GM19463 (cell line): Measurements from ENCODE around the gene FOXK2.
A peak's percentile ranks its signal among the peaks of the same experiment; 100 is the strongest.

ENCODE experiments used
- ATAC-seq: cut with Tn5 transposase; IDR thresholded peaks from one replicate; pipeline ENCODE4 v1.9.1; 2021; ENCODE audit warnings: mild to moderate bottlenecking, moderate library complexity; ENCODE audit not compliant: unreplicated experiment

FOXK2 gene

GRCh38 chr17:82518826-82519810 is at the start of gene FOXK2:
Gene FOXK2, plus strand, starts transcription at chr17:82519732. Its CDS starts 157 bp downstream, at chr17:82519889.
- peak; percentile 95 for ATAC-seq

DNA sequence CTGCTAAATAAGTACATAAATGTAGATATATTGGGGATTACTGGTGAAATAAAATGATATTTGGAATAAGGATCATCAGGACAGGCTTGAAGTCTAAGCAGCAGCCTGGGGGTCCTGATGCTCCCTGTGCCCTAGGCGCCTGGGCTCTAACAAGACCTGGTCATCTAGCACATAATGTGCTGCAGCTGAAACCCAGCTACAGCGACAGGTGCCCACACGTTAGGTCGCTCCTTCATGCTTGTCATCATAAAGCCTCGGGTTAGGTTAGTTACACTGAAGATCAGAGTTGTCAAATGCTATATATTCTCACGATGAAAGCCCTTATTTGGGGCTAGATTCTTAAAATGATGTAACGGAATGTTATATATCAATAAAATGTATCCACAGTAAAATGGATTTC is 49.5 kb upstream of the FOXK2 start:
- ATAC-seq = no peak

- ATAC-seq = no peak
Measured at GRCh38 chr17:82474223-82475010, 45.1 kb upstream of the FOXK2 start.

DNA sequence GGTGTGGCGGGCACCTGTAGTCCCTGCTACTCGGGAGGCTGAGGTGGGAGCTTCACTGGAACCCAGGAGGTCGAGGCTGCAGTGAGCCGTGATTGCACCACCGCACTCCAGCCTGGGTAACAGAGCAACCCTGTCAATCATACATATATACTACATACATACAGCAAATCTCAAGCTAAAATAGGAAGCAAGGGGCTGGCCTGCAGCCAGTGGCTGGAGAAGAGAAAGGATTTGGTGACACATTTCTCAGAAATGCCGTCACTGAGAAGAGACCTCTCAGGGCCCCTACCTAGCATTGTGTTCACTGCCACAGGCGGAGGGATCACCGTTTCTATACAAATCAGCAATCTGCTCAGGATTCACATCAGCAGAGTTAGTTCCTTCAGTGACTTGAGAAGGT is 44.1 kb upstream of the FOXK2 start:
- no peak for ATAC-seq

GRCh38 chr17:82477934-82478333 is 41.6 kb upstream of the FOXK2 start:
- ATAC-seq = no peak

- ATAC-seq = no peak
Measured at GRCh38 chr17:82479602-82480001, 39.9 kb upstream of the FOXK2 start.

DNA sequence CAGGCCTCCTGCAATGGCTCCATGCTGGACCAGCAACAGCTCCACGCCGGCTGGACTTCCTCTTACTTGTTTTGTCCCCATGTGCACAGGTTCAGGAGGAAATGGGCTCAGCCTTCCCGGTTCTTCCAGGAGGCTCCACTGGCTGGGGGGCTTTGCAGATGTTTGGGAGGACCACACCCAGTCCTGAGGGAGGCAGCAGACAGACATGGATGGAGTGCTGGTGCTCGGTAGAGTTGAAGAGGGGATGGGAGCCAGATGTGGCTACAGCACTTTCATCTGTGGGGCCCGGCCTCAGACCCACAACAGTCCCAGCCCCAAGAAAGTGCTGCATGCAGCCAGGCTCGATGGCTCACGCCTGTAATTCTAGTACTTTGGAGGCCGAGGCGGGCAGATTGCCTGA is 39.2 kb upstream of the FOXK2 start:
- ATAC-seq = no peak

DNA sequence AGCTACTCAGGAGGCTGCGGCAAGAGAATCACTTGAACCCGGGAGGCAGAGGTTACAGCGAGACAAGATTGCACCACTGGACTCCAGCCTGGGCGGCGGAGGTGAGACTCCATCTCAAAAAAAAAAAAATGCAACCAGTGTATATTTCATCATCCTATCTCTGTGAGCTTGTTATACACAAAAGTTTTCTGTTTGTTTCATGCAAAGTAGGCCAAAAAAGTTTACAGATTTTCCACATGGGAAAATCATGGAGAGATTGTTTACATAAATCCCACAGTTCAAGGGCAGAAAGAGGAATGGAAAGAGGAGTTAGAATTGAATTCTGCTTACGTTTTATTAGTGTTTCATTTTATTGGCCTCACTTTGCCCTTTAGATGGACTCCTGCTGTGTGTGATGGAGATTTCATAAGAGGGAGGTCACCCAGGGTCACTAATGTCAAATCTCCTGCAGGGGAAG is 36.3 kb upstream of the FOXK2 start:
- ATAC-seq = no peak

GRCh38 chr17:82483836-82484235 is 35.7 kb upstream of the FOXK2 start:
- ATAC-seq = no peak

DNA sequence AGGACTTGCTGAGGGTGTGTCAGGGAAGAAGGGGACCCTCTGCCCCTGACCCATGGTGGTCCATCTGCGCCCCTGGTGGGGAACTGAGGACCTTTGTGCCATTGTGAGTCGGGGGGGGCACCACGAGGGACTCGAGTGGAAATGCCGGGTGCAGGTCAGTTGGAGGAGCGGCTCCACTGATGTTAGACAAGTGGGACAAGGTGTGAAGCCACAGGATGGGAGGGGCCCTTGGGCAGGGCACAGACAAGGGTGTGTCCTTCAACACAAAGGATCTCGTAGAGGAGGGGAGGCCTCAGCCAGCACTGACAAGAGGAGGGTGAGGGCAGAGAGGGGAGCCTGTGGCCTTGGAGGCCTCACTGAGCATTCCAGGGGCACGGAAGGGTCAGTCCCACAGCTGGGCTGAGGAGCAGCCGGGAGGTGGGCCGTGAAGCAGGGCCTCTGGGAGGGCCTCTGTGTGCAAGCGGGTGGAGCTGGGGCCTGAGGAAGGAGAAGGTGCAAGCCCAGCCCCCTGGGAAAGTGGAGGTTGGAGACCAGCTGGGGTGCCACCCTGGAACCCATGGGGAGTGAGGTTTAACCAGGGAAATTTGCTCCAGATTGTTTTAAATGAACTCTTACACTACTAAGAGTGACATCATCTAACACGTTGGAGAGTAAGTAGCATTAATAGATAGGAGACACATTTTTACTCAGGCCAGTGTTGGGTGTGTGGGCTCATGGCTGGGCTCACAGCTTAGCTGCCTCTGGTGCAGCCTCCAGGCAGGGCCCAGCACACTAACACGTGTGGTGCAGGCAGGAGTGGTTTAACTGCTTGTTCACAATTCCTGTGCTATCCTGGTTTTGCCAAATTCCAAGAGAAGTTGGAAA is 33.1 kb upstream of the FOXK2 start:
- ATAC-seq = no peak

- ATAC-seq = no peak
Measured at GRCh38 chr17:82487910-82488309, 31.6 kb upstream of the FOXK2 start.

GRCh38 chr17:82489117-82489516 is 30.4 kb upstream of the FOXK2 start:
- no peak for ATAC-seq

DNA sequence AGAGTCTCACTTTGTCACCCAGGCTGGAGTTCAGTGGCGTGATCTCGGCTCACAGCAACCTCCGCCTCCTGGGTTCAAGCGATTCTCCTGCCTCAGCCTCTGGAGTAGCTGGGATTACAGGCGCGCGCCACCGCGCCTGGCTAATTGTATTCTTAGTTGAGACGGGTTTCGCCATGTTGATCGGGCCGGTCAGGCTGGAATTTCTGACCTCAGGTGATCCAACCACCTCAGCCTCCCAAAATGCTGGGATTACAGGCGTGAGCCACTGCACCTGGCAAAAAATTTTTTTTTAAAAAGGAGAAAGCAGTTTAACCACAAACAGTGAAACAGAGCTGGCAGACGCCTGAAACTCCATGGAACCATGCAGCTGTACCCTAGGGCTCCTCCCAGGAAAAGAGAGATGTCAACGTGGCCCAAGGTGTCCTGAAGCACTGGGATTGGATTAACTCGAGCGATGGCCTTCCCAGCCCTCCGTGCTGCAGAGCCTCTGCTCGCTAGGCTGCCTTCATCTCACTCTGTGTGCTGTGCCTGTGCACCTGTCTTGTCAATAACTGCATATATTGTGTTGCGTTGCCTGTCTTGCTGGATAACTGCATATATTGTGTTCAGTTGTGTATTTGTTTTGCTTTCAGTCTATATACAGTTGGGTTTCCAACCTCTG is 29.6 kb upstream of the FOXK2 start:
- ATAC-seq = no peak

GRCh38 chr17:82490512-82491195 is 28.9 kb upstream of the FOXK2 start:
- no peak for ATAC-seq

- ATAC-seq = no peak
Measured at GRCh38 chr17:82491196-82491530, 28.4 kb upstream of the FOXK2 start.

DNA sequence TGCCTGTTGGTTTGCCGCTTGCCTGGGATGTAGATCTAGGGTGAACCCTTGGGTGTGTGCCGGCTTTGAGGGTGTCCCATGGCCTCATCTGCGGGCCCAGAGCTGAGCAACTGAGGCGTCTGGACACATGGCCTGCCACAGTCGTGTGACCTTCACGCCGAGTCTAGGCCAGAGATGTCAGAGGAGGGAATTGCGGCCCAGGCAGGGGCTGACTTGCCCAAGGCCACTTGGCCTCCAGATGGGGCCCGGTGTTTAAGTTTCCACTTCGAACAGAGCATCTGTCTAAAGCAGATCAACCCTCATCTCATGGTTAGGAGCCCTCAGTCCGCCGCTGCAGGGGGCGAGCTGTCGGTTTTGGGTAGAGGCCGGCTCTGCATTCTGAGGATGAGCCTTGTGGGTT is 28.0 kb upstream of the FOXK2 start:
- no peak for ATAC-seq

DNA sequence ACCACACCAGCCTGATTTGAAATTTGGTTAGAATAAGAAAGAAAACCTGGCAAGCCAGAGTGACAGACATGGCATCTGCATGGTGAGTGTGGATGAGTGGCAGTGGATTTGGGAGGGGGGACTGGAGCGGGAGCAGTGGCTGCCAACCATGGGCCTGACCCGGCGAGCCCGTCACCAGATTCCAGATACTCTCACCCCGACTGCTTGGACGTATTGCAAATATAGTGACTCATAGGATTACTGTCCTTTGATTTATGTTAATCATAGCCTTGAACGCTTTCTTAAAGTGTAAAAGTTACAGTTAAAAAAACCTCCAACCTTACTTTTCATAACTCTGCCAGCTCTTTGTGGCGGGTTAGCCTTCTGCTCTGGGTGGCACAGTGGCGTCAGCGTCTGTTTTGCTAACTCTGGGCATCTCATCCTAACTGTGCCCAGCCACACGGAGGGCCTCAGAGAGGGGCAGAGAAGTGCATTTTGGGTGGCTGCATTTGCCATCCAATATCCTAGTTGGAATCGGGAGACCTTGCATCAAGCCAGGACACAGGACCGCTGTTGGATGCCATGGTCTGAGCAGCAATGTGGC is 26.8 kb upstream of the FOXK2 start:
- no peak for ATAC-seq

- ATAC-seq = no peak
Measured at GRCh38 chr17:82493226-82493781, 26.2 kb upstream of the FOXK2 start.
